BLaER1 (cell line): Measurements from ENCODE around the gene PLEKHO2.

ENCODE experiments used
- H3K27ac ChIP-seq: shearing (Covaris generic); formaldehyde crosslinking; 2 replicates; pipeline ENCODE4 v1.8.1; 2022
- H3K27me3 ChIP-seq: shearing (Covaris generic); formaldehyde crosslinking; 2 replicates; pipeline ENCODE4 v1.8.1; 2022
- H3K36me3 ChIP-seq: shearing (Covaris generic); formaldehyde crosslinking; 2 replicates; pipeline ENCODE4 v1.8.1; 2022
- H3K4me1 ChIP-seq: shearing (Covaris generic); formaldehyde crosslinking; 2 replicates; pipeline ENCODE4 v1.8.1; 2022
- H3K4me2 ChIP-seq: shearing (Covaris generic); formaldehyde crosslinking; 2 replicates; pipeline ENCODE4 v1.8.1; 2022
- H3K4me3 ChIP-seq: shearing (Covaris generic); formaldehyde crosslinking; 2 replicates; pipeline ENCODE4 v1.8.1; 2022
- H3K9ac ChIP-seq: shearing (Covaris generic); formaldehyde crosslinking; 2 replicates; pipeline ENCODE4 v1.8.1; 2022
- H3K9me3 ChIP-seq: shearing (Covaris generic); formaldehyde crosslinking; 2 replicates; pipeline ENCODE4 v1.8.1; 2022
- H4K20me1 ChIP-seq: shearing (Covaris generic); formaldehyde crosslinking; 2 replicates; pipeline ENCODE4 v1.8.1; 2022
- Cebpa-rat ChIP-seq: shearing (Covaris generic); IDR thresholded peaks from 2 replicates; pipeline ENCODE4 v1.8.1; 2022

Gene PLEKHO2

DNA sequence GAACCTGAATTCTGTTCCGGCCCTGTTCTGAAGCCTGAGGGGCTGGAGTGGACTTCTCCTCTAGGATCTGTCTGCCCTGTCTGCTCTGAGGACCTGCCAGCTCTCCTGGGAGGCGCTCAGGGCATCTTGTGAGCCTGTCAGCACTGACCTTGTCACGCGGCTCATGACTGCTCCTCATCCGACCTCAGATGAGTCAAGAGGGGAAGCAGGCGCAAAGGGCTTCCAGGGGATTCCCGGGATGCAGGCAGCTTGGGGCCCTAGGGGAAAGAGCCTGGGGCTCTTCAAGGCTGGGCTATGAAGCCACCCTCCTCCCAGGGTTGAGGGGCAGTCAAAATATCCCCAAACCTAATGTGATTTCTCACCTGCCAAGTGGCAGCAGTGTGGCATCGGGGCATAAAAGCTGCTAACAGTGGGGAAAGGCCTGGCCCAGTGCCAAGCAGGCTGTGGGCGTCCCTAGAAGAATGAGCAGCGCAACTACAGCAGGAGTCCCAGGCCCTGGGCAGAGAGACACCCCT lies 42.3 kb downstream of the PLEKHO2 start:
- H4K20me1 ChIP-seq = no peaks in the 10 kb centered on the region
- H3K4me3 ChIP-seq = no peak overlapping the region
- no peak overlapping the region for H3K9ac ChIP-seq
- no peak for TF ChIP-seq Cebpa-rat
- H3K36me3 ChIP-seq = no peaks in the 10 kb centered on the region
- H3K4me1 ChIP-seq = peaks cover 35% of the 10 kb centered on the region
- peak overlapping the region; percentile 61 for H3K4me2 ChIP-seq
- no peaks in the 10 kb centered on the region for H3K27me3 ChIP-seq
- H3K27ac ChIP-seq = no peak overlapping the region
- H3K9me3 ChIP-seq = no peaks in the 10 kb centered on the region

DNA sequence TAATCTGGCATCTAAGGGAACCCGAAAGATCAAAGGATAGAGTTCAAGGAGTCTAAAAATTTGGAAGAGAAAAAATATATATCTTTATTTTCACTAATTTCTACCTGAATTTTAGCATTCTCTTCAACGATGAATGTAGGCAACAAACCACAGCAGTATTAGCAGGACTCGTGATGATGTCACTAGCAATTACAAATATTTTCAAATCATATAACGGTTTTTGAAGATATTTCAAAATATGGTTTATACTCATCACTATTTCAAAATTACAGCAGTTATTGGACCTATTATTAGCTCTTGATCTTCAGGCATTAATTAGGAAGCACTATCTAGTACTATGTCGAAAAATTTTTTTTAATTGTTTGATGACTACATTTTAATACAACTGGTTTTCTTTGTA lies 43.0 kb downstream of the PLEKHO2 start:
- Histone ChIP-seq H3K9me3 (no peaks in the 10 kb centered on the region), H3K4me3 (no peak overlapping the region), H3K4me2 (no peak overlapping the region), H3K4me1 (peaks cover 32% of the 10 kb centered on the region), H3K27me3 (no peaks in the 10 kb centered on the region), H3K27ac (no peak overlapping the region), H3K36me3 (no peaks in the 10 kb centered on the region), H3K9ac (no peak overlapping the region), H4K20me1 (no peaks in the 10 kb centered on the region)
- no peak for TF ChIP-seq Cebpa-rat

DNA sequence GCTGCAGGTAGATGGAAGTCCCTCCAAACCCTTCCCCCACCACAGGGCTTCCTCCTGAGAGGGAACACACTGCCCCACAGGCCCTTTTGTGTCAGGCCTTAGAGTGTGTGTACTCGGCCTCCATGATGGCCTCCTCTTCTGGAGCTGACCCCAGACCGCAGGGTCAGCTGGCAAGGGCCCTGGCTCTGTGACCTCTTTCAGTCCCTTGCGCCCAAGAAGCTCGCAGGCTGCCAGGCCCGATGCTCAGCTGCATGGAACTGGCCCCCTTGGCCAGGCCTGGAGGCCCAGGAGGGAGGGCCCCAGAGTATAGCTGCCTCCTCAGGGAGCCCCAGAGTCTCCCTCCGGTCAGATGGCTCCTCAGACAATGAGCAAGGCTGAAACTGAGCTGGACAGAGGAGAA lies 46.6 kb downstream of the PLEKHO2 start:
- Histone ChIP-seq H3K36me3 (no peaks in the 10 kb centered on the region), H3K9me3 (no peaks in the 10 kb centered on the region), H3K27ac (0 out of 2 replicates have a peak overlapping the region, but pooled peaks have one; percentile 13), H4K20me1 (no peaks in the 10 kb centered on the region), H3K27me3 (no peaks in the 10 kb centered on the region), H3K4me3 (no peak overlapping the region), H3K9ac (no peak overlapping the region), H3K4me2 (no peak overlapping the region), H3K4me1 (peaks cover 40% of the 10 kb centered on the region)
- TF ChIP-seq Cebpa-rat = no peak

DNA sequence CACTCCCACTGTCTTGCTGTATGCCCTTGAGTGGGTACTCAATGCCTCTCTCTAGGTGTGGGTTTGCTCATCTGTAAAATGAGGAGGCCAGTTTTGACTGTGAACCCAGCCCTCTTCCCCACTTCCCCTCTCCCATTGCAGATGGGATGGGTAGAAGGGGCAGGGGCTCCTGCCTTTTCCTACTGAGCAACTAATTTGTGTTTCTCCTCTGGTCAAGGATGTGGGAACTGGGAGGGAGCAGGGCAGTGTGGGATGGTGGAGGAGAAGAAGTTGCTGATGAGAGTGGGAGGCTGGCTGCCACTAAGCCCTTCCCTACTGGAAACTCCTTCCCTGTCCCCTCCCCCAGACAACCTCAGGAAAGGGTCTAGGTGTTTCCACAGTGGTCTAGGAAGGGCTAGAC lies 49.8 kb downstream of the PLEKHO2 start:
- peaks cover 46% of the 10 kb centered on the region for H3K4me1 ChIP-seq
- H3K4me3 ChIP-seq = no peak overlapping the region
- no peaks in the 10 kb centered on the region for H3K9me3 ChIP-seq
- no peaks in the 10 kb centered on the region for H3K27me3 ChIP-seq
- H3K4me2 ChIP-seq = peak overlapping the region; percentile 96
- H3K9ac ChIP-seq = peak overlapping the region; percentile 34; the same call in 1 of the 2 replicates
- H3K36me3 ChIP-seq = no peaks in the 10 kb centered on the region
- no peak for TF ChIP-seq Cebpa-rat
- H3K27ac ChIP-seq = peak overlapping the region; percentile 95
- H4K20me1 ChIP-seq = no peaks in the 10 kb centered on the region

DNA sequence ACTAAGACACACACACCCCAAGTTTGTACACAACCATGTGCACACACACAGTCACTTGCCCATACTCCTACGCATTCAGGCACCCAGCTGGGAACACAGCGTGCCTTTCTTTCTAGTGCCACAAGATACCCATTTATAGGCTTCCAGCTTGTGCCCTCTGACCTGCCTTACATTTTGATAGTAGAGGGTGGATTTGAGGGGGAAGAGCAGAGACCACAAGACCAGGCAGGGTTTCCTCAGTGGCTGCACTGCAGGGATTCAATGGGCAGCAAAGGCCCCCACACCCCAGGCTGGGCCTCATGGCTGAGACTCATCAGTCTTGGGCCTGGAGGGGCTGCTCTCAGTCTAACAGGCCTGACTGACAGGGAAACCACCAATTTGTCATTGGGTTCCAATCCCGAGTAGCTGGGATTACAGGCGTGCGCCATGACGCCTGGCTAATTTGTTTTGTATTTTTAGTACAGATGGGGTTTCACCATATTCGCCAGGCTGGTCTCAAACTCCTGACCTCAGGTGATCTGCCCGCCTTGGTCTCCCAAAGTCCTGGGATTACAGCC lies 51.2 kb downstream of the PLEKHO2 start:
- no peak for TF ChIP-seq Cebpa-rat
- H3K9ac ChIP-seq = peak overlapping the region; percentile 80
- H3K36me3 ChIP-seq = no peaks in the 10 kb centered on the region
- H3K27me3 ChIP-seq = no peaks in the 10 kb centered on the region
- H3K4me3 ChIP-seq = peak overlapping the region; percentile 62
- H3K27ac ChIP-seq = peak overlapping the region; percentile 95
- no peaks in the 10 kb centered on the region for H3K9me3 ChIP-seq
- peaks cover 60% of the 10 kb centered on the region for H3K4me1 ChIP-seq
- H4K20me1 ChIP-seq = no peaks in the 10 kb centered on the region
- peak overlapping the region; percentile 96 for H3K4me2 ChIP-seq

DNA sequence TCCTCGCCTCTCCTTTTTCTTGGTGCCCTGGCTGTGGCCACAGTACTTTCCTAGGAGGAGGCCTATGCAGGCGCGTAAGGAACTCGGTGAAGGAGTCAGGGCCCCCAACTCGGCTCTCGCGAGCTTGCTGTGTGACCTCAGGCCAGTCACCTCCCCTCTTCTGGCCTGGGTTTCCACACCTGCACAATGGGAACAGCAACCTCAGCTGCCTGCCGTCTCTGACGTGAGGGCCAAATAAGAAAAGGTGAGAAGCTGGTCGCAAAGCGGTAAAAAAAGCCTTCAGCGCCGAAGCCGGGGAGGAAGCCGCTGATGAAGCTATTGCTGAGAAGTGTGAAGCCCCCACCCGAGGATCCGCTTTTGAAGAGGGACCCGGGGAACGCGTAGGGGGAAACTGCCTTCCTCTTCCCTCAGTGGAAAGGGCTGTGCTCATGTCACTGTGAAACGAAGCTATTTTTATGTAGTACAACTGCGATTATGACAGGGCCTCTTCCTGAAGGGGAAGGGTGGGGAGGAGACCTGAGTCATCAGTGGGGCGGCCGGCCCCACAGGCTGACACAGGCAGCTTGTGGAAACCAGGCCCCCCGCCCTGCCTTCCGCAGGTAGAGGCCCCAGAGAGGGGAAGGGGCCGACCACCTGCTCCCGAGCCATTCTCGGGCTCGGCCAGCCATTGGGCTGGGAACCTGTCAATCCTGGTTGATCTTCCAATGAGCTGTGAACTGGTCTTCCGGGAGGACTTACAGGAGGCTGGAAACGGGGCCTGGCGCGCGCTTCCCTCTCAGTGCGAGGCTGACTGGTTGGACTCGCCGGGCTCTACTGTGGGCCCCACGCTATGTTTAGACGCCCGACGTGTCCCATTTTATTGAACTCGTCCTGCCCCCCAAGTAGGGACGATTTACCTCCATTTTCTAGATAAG lies 52.0 kb downstream of the PLEKHO2 start:
- Histone ChIP-seq H4K20me1 (no peaks in the 10 kb centered on the region), H3K4me1 (peaks cover 67% of the 10 kb centered on the region), H3K9ac (peak overlapping the region; percentile 81), H3K36me3 (no peaks in the 10 kb centered on the region), H3K9me3 (no peaks in the 10 kb centered on the region), H3K27ac (peak overlapping the region; percentile 95), H3K4me2 (peak overlapping the region; percentile 96), H3K4me3 (peak overlapping the region; percentile 62), H3K27me3 (no peaks in the 10 kb centered on the region)
- TF ChIP-seq Cebpa-rat = no peak

DNA sequence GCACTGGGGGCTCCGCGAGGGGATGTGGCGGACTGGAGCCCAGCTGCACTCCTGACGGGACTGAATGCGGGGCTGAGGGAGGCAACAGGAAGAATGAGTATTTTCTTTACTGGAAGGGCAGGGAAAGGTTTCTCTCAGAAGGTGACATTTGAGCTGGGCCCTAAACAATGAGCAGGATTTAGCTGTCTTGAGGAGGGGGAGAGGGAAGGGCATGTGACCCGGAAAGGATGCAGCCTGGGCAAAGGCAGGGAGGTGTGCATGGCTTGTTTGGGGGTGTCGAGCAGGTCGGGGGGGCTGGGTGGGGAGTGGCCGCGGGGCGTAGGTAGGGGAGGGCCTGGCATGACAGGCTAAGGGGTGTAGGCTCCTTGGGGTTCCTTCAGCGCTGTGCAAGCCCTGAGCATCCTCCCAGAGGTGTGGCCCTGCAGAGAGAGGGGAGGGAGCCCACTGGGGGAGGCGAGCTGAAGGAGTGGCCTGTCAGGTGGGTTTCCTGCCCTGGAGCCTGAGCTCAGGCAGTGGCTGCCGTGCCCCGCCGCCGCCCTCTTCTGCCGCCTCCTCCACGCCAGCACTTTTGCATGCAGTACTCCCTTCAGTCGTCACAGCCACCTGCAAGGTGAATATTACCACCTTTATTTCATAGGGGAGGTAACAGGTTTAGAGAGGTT lies 52.8 kb downstream of the PLEKHO2 start:
- no peaks in the 10 kb centered on the region for H3K27me3 ChIP-seq
- TF ChIP-seq Cebpa-rat = no peak
- no peaks in the 10 kb centered on the region for H4K20me1 ChIP-seq
- peaks cover 67% of the 10 kb centered on the region for H3K4me1 ChIP-seq
- peak overlapping the region; percentile 95 for H3K27ac ChIP-seq
- peak overlapping the region; percentile 96 for H3K4me2 ChIP-seq
- H3K36me3 ChIP-seq = no peaks in the 10 kb centered on the region
- no peaks in the 10 kb centered on the region for H3K9me3 ChIP-seq
- H3K9ac ChIP-seq = peak overlapping the region; percentile 81
- H3K4me3 ChIP-seq = peak overlapping the region; percentile 62

DNA sequence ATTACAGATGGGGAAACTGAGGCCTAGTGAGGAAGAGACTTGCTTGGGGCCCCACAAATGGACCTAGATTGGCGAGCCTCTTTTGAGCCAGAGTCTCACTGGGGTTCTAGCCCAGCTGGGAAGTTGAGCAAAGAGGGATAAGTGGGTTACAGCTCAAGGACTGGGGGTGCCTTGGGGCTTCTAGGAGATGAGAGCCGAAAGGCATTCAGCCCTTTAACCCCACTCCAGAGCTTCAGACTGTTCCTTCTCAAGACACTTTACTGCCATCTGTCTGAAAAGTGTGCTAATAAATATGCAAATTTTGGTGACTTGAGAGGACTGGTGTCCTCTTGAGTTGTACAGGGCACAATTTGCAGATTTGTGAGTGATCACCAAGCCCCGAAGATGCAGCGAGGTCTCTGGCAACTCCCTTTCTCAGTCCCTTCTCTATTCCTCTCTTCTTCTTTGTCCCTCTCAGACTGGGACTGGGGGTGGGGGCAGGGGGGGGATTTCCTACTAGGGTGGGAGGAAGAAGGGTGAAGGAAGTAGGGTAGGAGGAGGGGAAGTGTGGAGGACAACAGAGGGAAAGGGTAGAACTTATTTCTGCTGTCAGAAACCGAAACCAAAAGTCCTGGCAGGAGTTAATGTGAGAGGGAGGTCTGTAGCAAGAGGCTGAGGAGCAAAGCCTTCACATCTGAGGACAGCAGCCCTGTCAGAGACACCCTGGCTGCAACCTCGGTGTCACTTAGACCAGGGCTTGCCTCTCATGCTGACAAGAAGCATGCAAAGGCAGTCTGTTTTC lies 53.8 kb downstream of the PLEKHO2 start:
- H3K4me3 ChIP-seq = peak overlapping the region; percentile 62
- no peaks in the 10 kb centered on the region for H3K27me3 ChIP-seq
- peak overlapping the region; percentile 96 for H3K4me2 ChIP-seq
- no peaks in the 10 kb centered on the region for H3K36me3 ChIP-seq
- H4K20me1 ChIP-seq = no peaks in the 10 kb centered on the region
- H3K9ac ChIP-seq = peak overlapping the region; percentile 81
- TF ChIP-seq Cebpa-rat = no peak
- no peaks in the 10 kb centered on the region for H3K9me3 ChIP-seq
- H3K27ac ChIP-seq = peak overlapping the region; percentile 95
- H3K4me1 ChIP-seq = peaks cover 67% of the 10 kb centered on the region

DNA sequence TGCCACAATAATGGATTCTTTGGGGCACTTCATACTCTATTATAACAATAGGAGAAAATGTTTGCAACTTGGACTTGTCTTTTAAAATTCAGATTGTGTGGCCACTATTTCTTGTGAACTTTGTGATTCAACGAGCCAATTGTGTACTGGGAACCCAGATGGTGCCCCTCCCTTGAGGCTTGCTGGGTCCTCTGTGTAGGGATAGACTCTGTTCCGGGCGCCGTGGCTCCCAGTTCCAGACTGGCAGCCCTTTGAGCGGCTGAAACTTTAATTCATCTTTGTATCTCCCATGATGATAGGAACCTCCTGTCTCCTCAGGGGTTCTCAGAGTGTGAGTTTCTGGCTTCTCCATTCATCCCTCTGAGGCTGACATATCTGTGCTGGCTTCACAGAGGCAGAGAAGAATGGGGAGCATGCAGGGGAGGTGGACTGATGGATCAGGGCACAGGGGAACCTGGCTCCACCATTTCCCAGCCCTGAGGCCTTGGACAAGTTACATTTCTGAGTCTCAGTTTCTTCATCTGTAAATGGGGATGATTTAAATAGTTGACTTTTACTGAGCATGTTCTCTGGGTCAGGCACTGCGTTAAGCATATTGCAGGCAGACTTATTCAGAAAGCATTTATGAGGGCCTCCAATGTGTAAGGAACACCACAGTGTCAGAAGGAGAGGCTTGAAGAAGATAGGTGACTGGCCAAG lies 54.8 kb downstream of the PLEKHO2 start:
- peaks cover 59% of the 10 kb centered on the region for H3K4me1 ChIP-seq
- no peaks in the 10 kb centered on the region for H3K27me3 ChIP-seq
- no peak overlapping the region for H3K4me3 ChIP-seq
- no peaks in the 10 kb centered on the region for H4K20me1 ChIP-seq
- H3K9me3 ChIP-seq = peaks cover 9% of the 10 kb centered on the region
- no peaks in the 10 kb centered on the region for H3K36me3 ChIP-seq
- H3K4me2 ChIP-seq = peak overlapping the region; percentile 96
- peak overlapping the region; percentile 81; the same call in 1 of the 2 replicates for H3K9ac ChIP-seq
- H3K27ac ChIP-seq = peak overlapping the region; percentile 95
- TF ChIP-seq Cebpa-rat = no peak
